IMR-90 (cell line): Measurements from ENCODE around the gene ADH5. TPM values are rescaled to one million over a fixed set of nuclear protein-coding genes. Genes with fewer than 3 reads are reported as not detected.

Experiments
- ATAC-seq: fragments of 200-7000 bp; cut with Tn5 transposase; 2 replicates; pipeline ENCODE4 v1.9.1; 2020; ENCODE audit warnings: low read depth, mild to moderate bottlenecking, moderate library complexity
- BruUV-seq: library from RNA; stranded (reverse); fragments of 400-500 nt; replicated peaks from 2 replicates; lab custom pipeline; 2021; lab: Mats Ljungman, UMichigan
- CTCF ChIA-PET: fragments of 300-600 bp; formaldehyde crosslinking; extraction: SDS; loops from one replicate; lab custom pipeline; 2021; ENCODE audit warnings: antibody characterized with exemption; lab: Yijun Ruan, JAX
- POLR2A ChIA-PET: fragments of 300-600 bp; sonication (Branson Sonifier 250); formaldehyde crosslinking; loops from one replicate; lab custom pipeline; 2022; ENCODE audit warnings: antibody characterized with exemption; ENCODE audit not compliant: unreplicated experiment; lab: Charles Lee
- DNase-seq: peaks from one replicate; pipeline ENCODE4 v3.0.0; 2013
- H2AFZ ChIP-seq: replicated peaks from 2 replicates; pipeline ENCODE3; 2013; ENCODE audit warnings: low read length, mild to moderate bottlenecking; ENCODE audit not compliant: poor library complexity
- H2AK5ac ChIP-seq: 2 replicates; pipeline ENCODE4 v1.6.1; 2013; ENCODE audit warnings: low read depth, low read length, inconsistent platforms
- H2AK9ac ChIP-seq: replicated peaks from 2 replicates; pipeline ENCODE3; 2013; ENCODE audit warnings: mild to moderate bottlenecking, low read depth, low read length, moderate library complexity; ENCODE audit not compliant: poor library complexity
- H2BK120ac ChIP-seq: 2 replicates; pipeline ENCODE4 v1.6.1; 2013; ENCODE audit warnings: low read depth, low read length, inconsistent platforms
- H2BK15ac ChIP-seq: 3 replicates; pipeline ENCODE4 v1.6.1; 2013; ENCODE audit warnings: low read depth, low read length, inconsistent platforms
- H2BK20ac ChIP-seq: 2 replicates; pipeline ENCODE4 v1.6.1; 2013; ENCODE audit warnings: low read depth, mild to moderate bottlenecking, inconsistent platforms, low read length, moderate library complexity
- H2BK5ac ChIP-seq: 2 replicates; pipeline ENCODE4 v1.6.1; 2013; ENCODE audit warnings: mild to moderate bottlenecking, low read depth, low read length, inconsistent platforms; ENCODE audit not compliant: poor library complexity, severe bottlenecking
- H3K14ac ChIP-seq: replicated peaks from 2 replicates; pipeline ENCODE4 v1.6.1; 2013; ENCODE audit warnings: low read depth, low read length, inconsistent platforms
- H3K18ac ChIP-seq: 2 replicates; pipeline ENCODE4 v1.6.1; 2013; ENCODE audit warnings: low read depth, low read length, control low read depth
- H3K23ac ChIP-seq: 2 replicates; pipeline ENCODE4 v1.6.1; 2013; ENCODE audit warnings: low read depth, low read length, inconsistent platforms
- H3K27ac ChIP-seq: 2 replicates; pipeline ENCODE4 v1.5.1; 2013; ENCODE audit warnings: mild to moderate bottlenecking, control low read depth, low read length; ENCODE audit not compliant: insufficient read depth
- H3K27me3 ChIP-seq: 2 replicates; pipeline ENCODE4 v1.6.1; 2013; ENCODE audit warnings: low read length; ENCODE audit not compliant: control insufficient read depth, insufficient read depth
- H3K36me3 ChIP-seq: 2 replicates; pipeline ENCODE4 v1.6.1; 2013; ENCODE audit warnings: low read length, mixed read lengths; ENCODE audit not compliant: control insufficient read depth, insufficient read depth
- H3K4ac ChIP-seq: 2 replicates; pipeline ENCODE4 v1.6.1; 2013; ENCODE audit warnings: low read depth, low read length, inconsistent platforms
- H3K4me1 ChIP-seq: 2 replicates; pipeline ENCODE4 v1.6.1; 2013; ENCODE audit warnings: low read length, mixed read lengths; ENCODE audit not compliant: control insufficient read depth, insufficient read depth
- H3K4me2 ChIP-seq: 2 replicates; pipeline ENCODE4 v1.6.1; 2013; ENCODE audit warnings: low read depth, mild to moderate bottlenecking, control low read depth, low read length, moderate library complexity
- H3K4me3 ChIP-seq: 2 replicates; pipeline ENCODE4 v1.5.1; 2013; ENCODE audit warnings: low read depth, mild to moderate bottlenecking, control low read depth, low read length, moderate library complexity; ENCODE audit not compliant: insufficient read depth
- H3K56ac ChIP-seq: 2 replicates; pipeline ENCODE4 v1.6.1; 2013; ENCODE audit warnings: low read length, inconsistent platforms; ENCODE audit not compliant: insufficient read depth; ENCODE audit errors: extremely low read depth
- H3K79me1 ChIP-seq, 2 experiments: 2 replicates each; pipeline ENCODE4 v1.6.1; 2013; ENCODE audit warnings: low read length in 2 of 2, inconsistent platforms in 1 of 2, low read depth in 1 of 2
- H3K9ac ChIP-seq: 2 replicates; pipeline ENCODE4 v1.6.1; 2013; ENCODE audit warnings: low read depth, low read length, control low read depth
- H3K9me1 ChIP-seq: 2 replicates; pipeline ENCODE4 v1.6.1; 2013; ENCODE audit warnings: low read length, inconsistent platforms; ENCODE audit not compliant: insufficient read depth
- H3K9me3 ChIP-seq: 2 replicates; pipeline ENCODE4 v1.6.1; 2013; ENCODE audit warnings: low read length; ENCODE audit not compliant: control insufficient read depth, insufficient read depth
- H4K20me1 ChIP-seq: 2 replicates; pipeline ENCODE4 v1.6.1; 2013; ENCODE audit warnings: low read length, inconsistent platforms; ENCODE audit not compliant: insufficient read depth
- H4K5ac ChIP-seq: 2 replicates; pipeline ENCODE4 v1.6.1; 2013; ENCODE audit warnings: mild to moderate bottlenecking, low read depth, low read length, control low read depth
- H4K8ac ChIP-seq, 2 experiments: 2 replicates each; pipeline ENCODE4 v1.6.1; 2013; ENCODE audit warnings: low read depth in 2 of 2, low read length in 2 of 2, control low read depth in 1 of 2, inconsistent platforms in 1 of 2
- H4K91ac ChIP-seq: 2 replicates; pipeline ENCODE4 v1.6.1; 2013; ENCODE audit warnings: low read depth, low read length, inconsistent platforms; ENCODE audit not compliant: insufficient read depth
- BHLHE40 ChIP-seq: fragments of 150-350 bp; IDR thresholded peaks from 2 replicates; pipeline ENCODE4 v1.6.1; 2016; ENCODE audit warnings: mild to moderate bottlenecking, low read depth, low read length
- CEBPB ChIP-seq: IDR thresholded peaks from 2 replicates; pipeline ENCODE4 v1.6.1; 2012; ENCODE audit warnings: low read depth, low read length, improper control_type of control experiment
- CHD1 ChIP-seq: IDR thresholded peaks from 2 replicates; pipeline ENCODE4 v1.6.1; 2012; ENCODE audit warnings: low read depth, low read length, improper control_type of control experiment
- FOS ChIP-seq: fragments of 150-350 bp; IDR thresholded peaks from 2 replicates; pipeline ENCODE4 v1.6.1; 2016; ENCODE audit warnings: low read depth, low read length
- MAFK ChIP-seq: IDR thresholded peaks from 2 replicates; pipeline ENCODE4 v1.6.1; 2012; ENCODE audit warnings: low read depth, low read length, improper control_type of control experiment
- MAZ ChIP-seq: IDR thresholded peaks from 2 replicates; pipeline ENCODE4 v1.6.1; 2012; ENCODE audit warnings: low read depth, mild to moderate bottlenecking, low read length, improper control_type of control experiment, moderate library complexity, borderline replicate concordance
- MXI1 ChIP-seq: IDR thresholded peaks from 2 replicates; pipeline ENCODE4 v1.6.1; 2012; ENCODE audit warnings: low read depth, mild to moderate bottlenecking, low read length, moderate library complexity, borderline replicate concordance
- RAD21 ChIP-seq: IDR thresholded peaks from 2 replicates; pipeline ENCODE4 v1.6.1; 2012; ENCODE audit warnings: low read length, improper control_type of control experiment
- RFX5 ChIP-seq: IDR thresholded peaks from 2 replicates; pipeline ENCODE4 v1.8.0; 2012; ENCODE audit warnings: low read depth, mild to moderate bottlenecking, low read length, moderate library complexity
- SMC3 ChIP-seq: fragments of 150-350 bp; IDR thresholded peaks from 2 replicates; pipeline ENCODE4 v1.6.1; 2016; ENCODE audit warnings: low read depth, mild to moderate bottlenecking, antibody characterized with exemption, low read length, moderate library complexity
- WGBS, 2 experiments: methylation state at CpG; one replicate each; pipeline versions ENCODE4 v1.1.5 to v1.1.7; 2013; ENCODE audit warnings: missing lambda C conversion rate in 2 of 2; ENCODE audit not compliant: insufficient read length in 1 of 2; ENCODE audit errors: extremely low coverage in 2 of 2; 5-methylcytosine and 5-hydroxymethylcytosine counted together
- dilution Hi-C: fragments of 300-500 bp; cut with HindIII; formaldehyde crosslinking; loops from one replicate; pipeline ENCODE4 v1.14.3; 2018; ENCODE audit warnings: low sequenced_read_pairs; ENCODE audit not compliant: unreplicated experiment
- in situ Hi-C: fragments of 300-500 bp; cut with MboI; formaldehyde crosslinking; loops from 3 replicates; pipeline ENCODE4 v1.14.3; 2019; ENCODE audit warnings: low sequenced_read_pairs, inconsistent platforms, mixed read lengths
- intact Hi-C: fragments of 100-400 bp; cut with micrococcal nuclease; formaldehyde crosslinking; loops from 2 replicates; pipeline ENCODE4 v1.10.0; 2022
- polyA plus RNA-seq, 3 experiments: library from polyadenylated mRNA; depleted of rRNA; stranded (reverse); fragments of >200 nt; gene quantifications; 2 replicates each; pipeline ENCODE4 v1.2.3, GENCODE V29; 2012; ENCODE audit warnings: low replicate concordance in 1 of 3
- total RNA-seq: library from RNA; depleted of rRNA; stranded (reverse); fragments of >200 nt; gene quantifications from 2 replicates; pipeline ENCODE4 v1.2.3, GENCODE V29; 2012
- TF ChIP-seq, protein P1 (sequence below): fragments of 150-350 bp; IDR thresholded peaks from 2 replicates; pipeline ENCODE4 v1.6.1; 2016; ENCODE audit warnings: low read depth, mild to moderate bottlenecking, low read length, moderate library complexity, borderline replicate concordance
- TF ChIP-seq, protein P2 (sequence below): fragments of 150-350 bp; IDR thresholded peaks from 2 replicates; pipeline ENCODE4 v1.6.1; 2017; ENCODE audit warnings: mild to moderate bottlenecking, antibody characterized with exemption, low read length, low read depth

ADH5 gene
- total and polyA plus RNA-seq, 2 of the 4 experiments (the other 2 are of a cell fraction) = 140 to 178 TPM

DNA sequence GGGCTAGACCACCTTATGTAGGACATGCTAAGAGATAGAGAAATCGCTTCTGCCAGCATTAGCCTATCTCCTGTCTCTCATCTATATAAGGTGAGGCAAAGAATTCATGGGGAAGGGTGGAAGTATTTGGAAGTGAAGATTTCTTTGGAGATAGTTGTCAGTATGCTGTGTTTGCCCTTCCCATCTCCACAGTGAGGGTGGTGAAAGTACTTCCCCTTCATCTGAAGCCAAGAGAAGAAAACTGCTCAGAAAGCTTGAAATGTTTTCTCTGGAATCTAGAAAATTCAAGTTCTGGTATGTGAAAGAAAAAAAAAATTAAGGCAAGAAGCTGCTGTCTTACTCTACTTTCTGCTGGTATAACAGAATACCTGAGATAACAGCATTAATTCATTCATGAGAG, 12.3 kb upstream of the ADH5 start:
- no peak for DNase-seq
- POLR2A ChIA-PET = no interaction called here
- no peak overlapping the region for H3K18ac ChIP-seq
- H2BK5ac ChIP-seq = no peak overlapping the region
- intact Hi-C loops = no loop called here
- H3K4me1 ChIP-seq = peaks cover 9% of the 10 kb centered on the region
- H3K36me3 ChIP-seq = no peaks in the 10 kb centered on the region
- no peak overlapping the region for H4K5ac ChIP-seq
- H3K27me3 ChIP-seq = no peaks in the 10 kb centered on the region
- in situ Hi-C loops = no loop called here
- H3K27ac ChIP-seq = no peak overlapping the region
- no peak overlapping the region for H3K4ac ChIP-seq
- dilution Hi-C loops = no loop called here
- H2BK15ac ChIP-seq = no peak overlapping the region
- H3K23ac ChIP-seq = no peak overlapping the region
- H3K4me3 ChIP-seq = no peak overlapping the region
- no peak overlapping the region for H2AK9ac ChIP-seq
- H2AFZ ChIP-seq = no peak overlapping the region
- no peak overlapping the region for H3K56ac ChIP-seq
- H4K8ac ChIP-seq = no peak overlapping the region
- H3K9ac ChIP-seq = no peak overlapping the region
- no peak overlapping the region for H2BK120ac ChIP-seq
- ATAC-seq = peak; percentile 71
- no peak overlapping the region for H3K14ac ChIP-seq
- H4K20me1 ChIP-seq = no peaks in the 10 kb centered on the region
- no CpG with 5 or more reads among the region's 1 CpG for WGBS, 2 experiments
- 0 out of 2 replicates have a peak, but pooled peaks cover 2% of the 10 kb centered on the region for H3K9me1 ChIP-seq
- CTCF ChIA-PET = no interaction called here
- no TSS peak for BruUV-seq
- TF ChIP-seq CHD1 = no peak
- TF ChIP-seq RFX5 = no peak
- TF ChIP-seq MXI1 = no peak
- TF ChIP-seq CEBPB = no peak
- TF ChIP-seq, protein P1, sequence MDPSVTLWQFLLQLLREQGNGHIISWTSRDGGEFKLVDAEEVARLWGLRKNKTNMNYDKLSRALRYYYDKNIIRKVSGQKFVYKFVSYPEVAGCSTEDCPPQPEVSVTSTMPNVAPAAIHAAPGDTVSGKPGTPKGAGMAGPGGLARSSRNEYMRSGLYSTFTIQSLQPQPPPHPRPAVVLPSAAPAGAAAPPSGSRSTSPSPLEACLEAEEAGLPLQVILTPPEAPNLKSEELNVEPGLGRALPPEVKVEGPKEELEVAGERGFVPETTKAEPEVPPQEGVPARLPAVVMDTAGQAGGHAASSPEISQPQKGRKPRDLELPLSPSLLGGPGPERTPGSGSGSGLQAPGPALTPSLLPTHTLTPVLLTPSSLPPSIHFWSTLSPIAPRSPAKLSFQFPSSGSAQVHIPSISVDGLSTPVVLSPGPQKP = no peak
- no peak for TF ChIP-seq MAZ
- no peak for TF ChIP-seq FOS
- TF ChIP-seq, protein P2, sequence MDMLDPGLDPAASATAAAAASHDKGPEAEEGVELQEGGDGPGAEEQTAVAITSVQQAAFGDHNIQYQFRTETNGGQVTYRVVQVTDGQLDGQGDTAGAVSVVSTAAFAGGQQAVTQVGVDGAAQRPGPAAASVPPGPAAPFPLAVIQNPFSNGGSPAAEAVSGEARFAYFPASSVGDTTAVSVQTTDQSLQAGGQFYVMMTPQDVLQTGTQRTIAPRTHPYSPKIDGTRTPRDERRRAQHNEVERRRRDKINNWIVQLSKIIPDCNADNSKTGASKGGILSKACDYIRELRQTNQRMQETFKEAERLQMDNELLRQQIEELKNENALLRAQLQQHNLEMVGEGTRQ = no peak
- TF ChIP-seq SMC3 = no peak
- no peak for TF ChIP-seq RAD21
- no peak for TF ChIP-seq MAFK
- no peak for TF ChIP-seq BHLHE40
- no peak overlapping the region for H2BK20ac ChIP-seq
- no peak overlapping the region for H4K91ac ChIP-seq
- no peak overlapping the region for H2AK5ac ChIP-seq
- H3K9me3 ChIP-seq = no peaks in the 10 kb centered on the region
- H3K79me1 ChIP-seq = no peaks in the 10 kb centered on the region
- H3K4me2 ChIP-seq = peak overlapping the region; percentile 62; the same call in 1 of the 2 replicates
